G401.6 (cell line): Measurements from ENCODE around the gene SASH3.

Experiments used
- FAIRE-seq: peaks from 2 replicates; lab custom pipeline; 2012; peaks lifted over from hg19 to GRCh38; lab: Jason Lieb, UNC

SASH3 gene

GRCh38 chrX:129785160-129785947 lies 5.6 kb downstream of the SASH3 start:
- FAIRE-seq = no peak

GRCh38 chrX:129786210-129786651 lies 6.5 kb downstream of the SASH3 start:
- FAIRE-seq = no peak

DNA sequence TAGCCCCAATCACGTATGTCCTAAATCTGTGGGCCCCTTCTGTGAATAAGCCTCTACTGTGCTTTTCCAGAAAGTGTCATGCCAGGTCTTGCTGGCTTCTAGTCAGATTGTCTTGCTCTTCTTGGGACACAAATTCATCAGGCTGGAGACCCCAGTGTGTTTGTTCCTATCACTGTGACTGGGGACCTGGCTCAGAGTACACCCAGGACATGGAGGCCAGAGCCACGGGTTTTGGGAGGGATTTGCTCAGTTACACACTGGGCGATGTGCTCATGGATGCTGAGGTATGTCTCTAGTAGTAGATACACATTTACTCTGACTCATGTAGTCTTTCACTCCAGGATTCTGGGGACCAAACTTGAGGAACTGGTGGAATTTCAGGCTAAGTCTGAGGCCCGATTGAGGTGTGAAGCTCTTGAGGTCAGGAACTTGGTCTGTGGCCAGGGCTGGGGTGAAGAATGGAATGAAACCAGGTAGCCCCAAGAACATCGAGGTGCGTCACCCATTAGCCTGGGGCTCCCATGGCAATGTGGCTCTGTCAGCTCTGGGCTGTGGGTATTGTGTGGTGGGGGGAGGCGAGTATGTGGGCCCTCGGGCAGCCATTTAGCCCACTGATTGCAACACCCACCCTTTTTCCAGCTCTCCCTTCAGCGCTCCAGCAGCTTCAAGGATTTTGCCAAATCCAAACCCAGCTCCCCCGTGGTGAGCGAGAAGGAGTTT lies 7.7 kb downstream of the SASH3 start:
- FAIRE-seq = no peak

DNA sequence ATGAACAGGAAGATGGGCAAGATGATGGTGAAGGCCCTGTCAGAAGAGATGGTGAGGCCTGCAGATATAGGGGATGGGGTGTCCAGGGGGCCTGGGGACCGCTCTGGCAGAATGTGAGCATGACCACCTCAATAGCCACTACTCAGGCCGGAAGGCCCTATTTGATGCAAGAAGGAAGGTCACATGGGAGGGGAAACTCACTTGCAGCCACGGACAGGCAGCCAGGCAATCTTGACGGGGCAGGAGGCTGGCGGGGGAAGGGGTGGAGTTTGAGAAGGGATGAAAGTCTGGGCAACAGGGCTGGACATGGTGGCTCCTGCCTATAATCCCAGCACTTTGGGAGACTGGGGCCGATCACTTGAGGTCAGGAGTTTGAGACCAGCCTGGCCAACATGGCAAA lies 8.8 kb downstream of the SASH3 start:
- no peak for FAIRE-seq

GRCh38 chrX:129790146-129790545 lies 10.4 kb downstream of the SASH3 start:
- no peak for FAIRE-seq

DNA sequence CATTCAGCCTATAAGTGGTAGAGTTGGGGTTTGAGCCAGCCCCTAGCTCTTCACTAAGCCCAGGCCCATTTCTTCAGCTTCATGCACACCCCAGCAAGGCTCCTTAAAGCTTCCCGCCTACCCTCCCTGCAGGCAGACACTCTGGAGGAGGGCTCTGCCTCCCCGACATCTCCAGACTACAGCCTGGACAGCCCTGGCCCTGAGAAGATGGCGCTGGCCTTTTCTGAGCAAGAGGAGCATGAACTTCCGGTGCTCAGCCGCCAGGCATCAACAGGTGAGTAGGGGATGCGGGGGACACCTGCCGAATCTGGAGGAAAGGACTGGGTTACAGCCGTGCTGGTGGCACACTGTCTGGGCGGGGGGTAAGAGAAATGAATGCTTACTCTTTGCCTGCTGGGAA lies 11.1 kb downstream of the SASH3 start:
- no peak for FAIRE-seq

DNA sequence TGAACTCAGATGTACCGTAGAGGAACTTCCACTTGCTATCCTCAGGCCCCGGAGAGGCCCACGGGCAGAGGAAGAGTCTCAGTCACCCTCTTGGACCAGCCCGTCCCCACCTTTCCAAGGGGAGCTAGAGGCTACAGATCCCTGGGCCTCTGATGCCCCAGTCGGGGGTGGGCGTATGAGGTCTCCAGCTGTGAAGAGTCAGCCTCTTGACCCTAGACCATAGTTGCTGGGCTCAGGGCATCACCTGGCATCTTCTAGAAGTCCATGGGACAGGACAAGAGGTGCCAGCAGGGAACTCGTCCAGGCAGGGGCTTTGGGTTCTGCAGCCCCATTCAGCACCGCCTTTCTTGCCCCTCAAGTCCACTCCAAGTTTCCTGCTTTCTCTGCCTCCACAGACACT lies 11.6 kb downstream of the SASH3 start:
- FAIRE-seq = no peak

DNA sequence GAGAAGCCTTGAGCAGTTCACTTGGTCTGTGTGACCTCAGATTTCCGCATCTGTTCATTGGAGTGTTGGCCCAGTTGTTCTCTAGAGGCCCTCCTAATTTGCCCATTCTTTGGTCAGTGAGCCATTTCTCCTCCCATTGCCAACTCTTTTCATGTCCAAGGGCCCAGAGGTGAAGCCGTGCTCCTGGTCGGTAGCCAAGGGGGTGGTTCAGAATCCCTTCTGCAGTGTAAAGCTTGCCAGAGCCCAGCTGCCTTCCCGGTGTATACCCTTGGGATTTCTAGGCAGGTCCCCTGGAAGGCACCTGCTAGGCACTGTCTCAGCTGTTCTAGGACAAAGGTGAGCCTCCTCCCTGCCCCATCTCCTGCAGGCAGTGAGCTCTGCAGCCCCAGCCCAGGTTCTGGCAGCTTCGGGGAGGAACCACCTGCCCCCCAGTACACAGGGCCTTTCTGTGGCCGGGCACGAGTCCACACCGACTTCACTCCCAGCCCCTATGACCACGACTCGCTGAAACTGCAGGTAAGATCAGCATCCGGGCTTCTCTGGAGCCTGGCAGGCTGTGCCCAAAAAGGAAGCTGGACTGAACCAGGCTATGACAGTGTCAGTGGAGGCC lies 12.3 kb downstream of the SASH3 start:
- FAIRE-seq = no peak

- no peak for FAIRE-seq
These were observed 13.0 kb downstream of the SASH3 start for GRCh38 chrX:129792586-129793291.

- FAIRE-seq = no peak
These were observed 13.9 kb downstream of the SASH3 start for GRCh38 chrX:129793604-129794191.

DNA sequence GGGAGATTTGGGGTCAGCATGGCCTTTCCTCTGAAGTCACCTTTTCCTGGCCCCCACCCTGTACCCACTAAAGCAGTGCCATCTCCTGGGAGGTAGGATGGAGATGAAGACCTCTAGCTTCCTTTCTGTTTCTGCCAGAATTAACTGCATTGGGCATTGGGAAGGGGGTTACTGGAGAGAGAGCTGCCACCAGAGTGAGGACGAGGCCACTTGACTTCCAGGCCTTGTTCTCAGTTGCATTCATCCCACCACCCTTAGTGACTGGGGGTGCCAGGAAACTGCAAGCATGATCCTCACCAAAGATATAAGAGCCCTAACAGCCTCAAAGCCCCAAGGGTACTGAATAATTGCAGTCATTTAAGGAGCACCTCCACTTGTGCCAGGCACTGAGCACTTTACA lies 15.8 kb downstream of the SASH3 start:
- FAIRE-seq = no peak

- no peak for FAIRE-seq
These were observed 17.6 kb downstream of the SASH3 start for GRCh38 chrX:129797251-129797906.

DNA sequence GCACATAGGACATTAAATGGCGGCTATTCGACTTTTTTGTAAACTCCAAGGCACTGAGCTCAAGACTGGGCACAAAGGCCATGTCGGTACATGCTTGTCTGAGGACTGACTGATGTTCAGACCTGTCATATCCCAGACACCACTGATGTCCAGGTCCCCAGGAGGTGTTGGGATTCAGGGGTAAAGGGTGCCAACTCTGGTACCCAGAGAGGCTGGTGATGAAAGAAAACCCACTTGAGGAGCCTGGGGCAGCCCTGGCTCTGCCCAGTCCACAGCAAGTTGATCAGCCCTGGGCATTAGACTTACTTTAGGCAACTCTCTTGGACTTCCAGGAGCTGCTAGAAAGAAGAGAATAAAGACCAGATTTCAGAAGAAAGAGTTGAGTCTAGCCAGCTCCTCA lies 18.7 kb downstream of the SASH3 start:
- FAIRE-seq = no peak

DNA sequence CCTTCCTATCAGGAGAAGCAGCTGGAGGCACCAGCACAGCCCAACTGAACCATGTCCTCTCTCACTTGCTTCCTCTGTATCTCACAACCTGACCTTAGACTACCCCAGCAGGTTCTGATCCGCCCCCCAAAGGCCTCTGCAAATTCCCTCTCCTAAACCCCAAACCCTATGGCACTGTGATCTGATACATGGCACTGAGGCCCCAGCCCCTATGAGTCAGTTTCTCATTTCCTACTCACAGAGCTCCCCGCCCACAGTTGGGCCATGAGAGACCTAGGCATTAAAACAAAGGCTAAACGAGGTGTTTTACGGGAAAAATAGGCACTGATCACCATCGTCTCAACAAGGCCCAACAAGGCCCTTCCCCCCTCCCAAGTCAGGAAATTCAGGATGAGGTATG lies 19.1 kb downstream of the SASH3 start:
- no peak for FAIRE-seq

GRCh38 chrX:129800186-129800585 lies 20.4 kb downstream of the SASH3 start:
- no peak for FAIRE-seq

DNA sequence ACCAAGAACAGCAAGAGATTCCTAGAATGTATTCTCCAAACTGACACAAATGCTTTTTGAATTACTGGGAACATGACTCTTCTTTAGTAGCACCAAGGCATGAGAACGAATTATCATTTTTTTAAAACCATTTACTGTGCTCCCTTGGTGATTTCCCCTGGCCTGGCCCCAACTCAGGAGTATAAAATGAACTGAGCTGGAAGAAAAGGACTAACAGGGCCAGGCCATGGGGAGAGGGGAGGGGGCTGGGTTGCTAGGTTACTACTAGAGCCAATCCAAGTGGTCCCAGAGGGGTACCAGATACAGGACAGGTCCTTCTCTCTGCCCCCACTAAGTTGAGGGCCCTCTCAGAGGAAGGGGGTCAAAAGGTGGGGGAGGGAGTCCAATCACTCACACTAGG lies 23.1 kb downstream of the SASH3 start:
- no peak for FAIRE-seq

- no peak for FAIRE-seq
These were observed 25.1 kb downstream of the SASH3 start for GRCh38 chrX:129804806-129805205.

DNA sequence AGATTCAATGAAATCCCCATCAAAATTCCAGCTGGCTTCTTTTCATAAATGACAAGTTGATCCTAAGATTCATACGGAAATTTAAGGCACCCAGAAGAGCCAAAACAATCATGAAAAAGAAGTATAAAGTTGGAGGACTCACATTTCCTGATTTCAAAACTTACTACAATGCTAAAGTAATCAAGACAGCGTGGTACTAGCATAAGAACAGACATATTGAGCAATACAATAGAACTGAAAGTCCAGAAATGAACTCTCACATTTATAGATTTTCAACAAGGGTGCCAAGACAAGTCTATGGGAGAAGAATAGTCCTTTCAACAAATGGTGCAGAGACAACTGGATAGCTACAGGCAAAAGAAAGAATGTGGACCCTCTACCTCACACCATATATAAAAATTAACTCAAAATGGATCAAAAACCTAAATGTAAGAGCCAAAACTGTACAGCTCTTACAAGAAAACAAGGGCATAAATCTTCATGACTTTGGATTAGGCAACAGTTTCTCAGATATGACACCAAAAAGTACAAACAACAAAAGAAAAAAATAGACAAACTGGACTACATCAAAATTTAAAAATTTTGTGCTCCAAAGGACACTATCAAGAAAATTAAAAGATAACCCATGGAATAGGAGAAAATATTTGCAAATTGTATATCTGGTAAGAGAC lies 28.5 kb downstream of the SASH3 start:
- FAIRE-seq = no peak

DNA sequence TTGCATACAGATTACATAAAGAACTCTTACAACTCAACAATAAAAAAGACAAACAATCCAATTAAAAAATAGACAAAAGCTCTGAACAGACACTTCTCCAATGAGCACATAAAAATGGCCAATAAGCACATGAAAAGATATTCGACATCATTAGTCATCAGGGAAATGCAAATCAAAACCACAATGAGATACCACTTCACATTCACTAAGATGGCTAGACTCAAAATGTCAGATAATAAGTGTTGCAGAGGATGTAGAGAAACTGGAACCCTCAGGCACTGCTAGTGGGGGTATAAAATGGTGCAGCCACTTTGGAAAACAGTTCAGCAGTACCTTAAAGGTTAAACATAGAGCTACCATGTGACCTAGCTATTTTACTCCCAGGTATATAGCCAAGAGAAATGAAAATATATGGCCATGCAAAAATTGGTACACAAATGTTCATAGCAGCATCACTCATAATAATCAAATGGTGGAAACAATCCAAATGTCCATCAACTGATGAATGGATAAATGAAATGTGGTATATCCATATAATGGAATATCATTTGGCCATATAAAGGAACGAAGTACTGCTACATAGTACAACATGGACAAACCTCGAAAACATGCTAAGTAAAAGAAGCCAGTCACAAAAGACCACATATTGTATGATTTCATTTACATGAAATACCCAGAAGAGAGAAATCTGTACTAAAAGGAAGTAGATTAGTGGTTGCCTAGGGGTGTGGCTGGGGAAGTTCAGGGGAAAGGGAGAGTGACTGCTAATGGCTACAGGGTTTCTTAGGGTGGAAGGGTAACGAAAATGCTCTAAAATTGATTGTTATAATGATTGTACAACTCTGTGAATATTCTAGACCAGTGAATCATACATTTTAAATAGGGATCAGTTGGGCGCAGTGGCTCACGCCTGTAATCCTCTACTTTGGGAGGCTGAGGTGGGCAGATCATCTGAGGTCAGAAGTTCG lies 29.4 kb downstream of the SASH3 start:
- FAIRE-seq = no peak
